Measurements from ENCODE around the gene OMP.
"Not testable (repeated sequence)": the region's sequence is repeated elsewhere in the genome, so short reads cannot be mapped to it uniquely, and the experiment has no call there.

Gene OMP

GRCh38 chr11:77102246-77103210 lies at the start of gene OMP:
Gene OMP, plus strand, starts transcription at chr11:77102840. Its CDS starts 0 bp downstream, at chr11:77102840.
- intact Hi-C loops (cut with DNase I), result no loop called here
- DNase-seq, result peak in 3 of 10 donors; percentile 49 to 82 (median 77)

- intact Hi-C loops (cut with DNase I), result no loop called here
- DNase-seq, result peak in 1 of 10 donors; percentile 61
Measured at GRCh38 chr11:77053217-77054015, 49.2 kb upstream of the OMP start.

- intact Hi-C loops (cut with DNase I), result no loop called here
- no peak for DNase-seq
Measured at GRCh38 chr11:77054084-77054483, 48.6 kb upstream of the OMP start.

- intact Hi-C loops (cut with DNase I), result no loop called here
- no peak for DNase-seq
Measured at GRCh38 chr11:77055101-77055561, 47.5 kb upstream of the OMP start.

- no peak for DNase-seq
- intact Hi-C loops (cut with DNase I), result no loop called here
Measured at GRCh38 chr11:77055913-77056312, 46.7 kb upstream of the OMP start.

GRCh38 chr11:77056814-77057402 lies 45.7 kb upstream of the OMP start:
- intact Hi-C loops (cut with DNase I), result no loop called here
- DNase-seq, result no peak

- peak in 1 of 10 donors; percentile 69 for DNase-seq
- intact Hi-C loops (cut with DNase I), result no loop called here
Measured at GRCh38 chr11:77057938-77058474, 44.6 kb upstream of the OMP start.

- no peak for DNase-seq
- intact Hi-C loops (cut with DNase I), result no loop called here
Measured at GRCh38 chr11:77058900-77059299, 43.7 kb upstream of the OMP start.

- DNase-seq, result no peak
- intact Hi-C loops (cut with DNase I), result no loop called here
Measured at GRCh38 chr11:77059806-77060205, 42.8 kb upstream of the OMP start.

- no peak for DNase-seq
Measured at GRCh38 chr11:77060234-77060633, 42.4 kb upstream of the OMP start.

GRCh38 chr11:77061258-77061657 lies 41.4 kb upstream of the OMP start:
- DNase-seq; intact Hi-C loops (cut with DNase I): not testable (repeated sequence)

More at GRCh38 chr11:77060234-77060633, 42.4 kb upstream of the OMP start:
- intact Hi-C loops (cut with DNase I), result no loop called here

- intact Hi-C loops (cut with DNase I), result no loop called here
- no peak for DNase-seq
Measured at GRCh38 chr11:77062924-77063323, 39.7 kb upstream of the OMP start.

- intact Hi-C loops (cut with DNase I), result no loop called here
Measured at GRCh38 chr11:77063407-77063806, 39.2 kb upstream of the OMP start.

GRCh38 chr11:77063861-77064260 lies 38.8 kb upstream of the OMP start:
- intact Hi-C loops (cut with DNase I), result no loop called here

More at GRCh38 chr11:77063407-77063806, 39.2 kb upstream of the OMP start:
- no peak for DNase-seq

GRCh38 chr11:77064648-77065217 lies 37.9 kb upstream of the OMP start:
- intact Hi-C loops (cut with DNase I), result no loop called here
- DNase-seq, result peak in 1 of 10 donors; percentile 1

More at GRCh38 chr11:77063861-77064260, 38.8 kb upstream of the OMP start:
- peak in 1 of 10 donors; percentile 2 for DNase-seq

- intact Hi-C loops (cut with DNase I), result no loop called here
- peak in 4 of 10 donors; percentile 26 to 89 (median 78) for DNase-seq
Measured at GRCh38 chr11:77065878-77066228, 36.8 kb upstream of the OMP start.

GRCh38 chr11:77066229-77067042 lies 36.2 kb upstream of the OMP start, which contains the start of gene CAPN5:
Gene CAPN5, plus strand, starts transcription at chr11:77066971. Its CDS starts 17,916 bp downstream, at chr11:77084887.
- intact Hi-C loops (cut with DNase I), result no loop called here

GRCh38 chr11:77067861-77068443 lies 34.7 kb upstream of the OMP start:
- peak in 3 of 10 donors; percentile 5 to 72 (median 58) for DNase-seq
- intact Hi-C loops (cut with DNase I), result no loop called here

More at GRCh38 chr11:77066229-77067042, 36.2 kb upstream of the OMP start, which contains the start of gene CAPN5:
- peak; percentile 84 to 99 (median 94) for DNase-seq

Data from posterior cingulate gyrus (tissue), 11 donors.